Activated CD4-positive, alpha-beta T cell treated with anti-CD3 and anti-CD28 coated beads for 1 hour (primary cell): Measurements from ENCODE around the gene MYPOP.

Source experiments
- DNase-seq: peaks from one replicate; pipeline ENCODE4 v3.0.0-alpha.2; 2020

MYPOP gene

GRCh38 chr19:45862564-45863334 lies 39.7 kb downstream of the MYPOP start, which contains the start of gene SYMPK:
Gene SYMPK, minus strand, starts transcription at chr19:45863147. Its CDS starts 8,652 bp downstream, at chr19:45854495.
- peak; percentile 98 for DNase-seq

GRCh38 chr19:45862271-45862563 lies 40.2 kb downstream of the MYPOP start:
- no peak for DNase-seq

DNA sequence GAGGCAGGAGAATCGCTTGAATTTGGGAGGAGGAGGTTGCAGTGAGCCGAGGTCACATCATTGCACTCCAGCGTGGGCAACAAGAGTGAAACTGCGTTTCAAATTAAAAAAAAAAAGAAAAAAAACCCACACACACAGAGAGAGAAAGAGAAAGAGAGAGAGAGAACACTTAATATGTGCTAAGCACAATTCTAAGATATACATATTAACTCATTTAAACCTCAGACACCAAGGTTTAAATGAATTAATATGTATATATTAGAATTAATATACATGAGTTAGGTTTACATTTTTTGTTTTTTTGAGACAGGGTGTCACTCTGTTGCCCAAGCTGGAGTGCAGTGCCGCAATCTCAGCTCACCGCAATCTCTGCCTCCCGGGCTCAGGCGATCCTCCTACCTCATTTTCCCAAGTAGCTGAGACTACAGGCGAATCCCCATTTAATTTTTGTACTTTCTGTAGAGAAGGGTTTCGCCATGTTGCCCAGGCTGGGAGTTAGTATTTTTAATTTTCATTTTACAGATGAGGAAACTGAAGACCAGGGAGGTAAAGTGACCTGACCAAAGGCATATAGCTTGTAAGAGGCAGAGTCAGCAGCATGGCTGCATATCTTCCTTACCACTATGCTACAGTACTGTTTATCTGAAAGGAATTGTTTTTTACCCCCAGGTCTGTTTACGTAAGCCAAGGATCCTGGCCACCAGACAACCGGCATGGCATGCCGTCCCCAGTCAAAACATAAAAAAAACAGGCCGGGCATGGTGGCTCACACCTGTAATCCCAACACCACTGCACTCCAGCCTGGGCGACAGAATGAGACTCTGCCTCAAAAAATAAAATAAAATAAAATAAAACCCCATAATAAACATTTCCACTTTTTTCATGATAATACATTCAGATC lies 41.8 kb downstream of the MYPOP start:
- DNase-seq = no peak

GRCh38 chr19:45854167-45854778 lies 48.1 kb downstream of the MYPOP start:
- no peak for DNase-seq

DNA sequence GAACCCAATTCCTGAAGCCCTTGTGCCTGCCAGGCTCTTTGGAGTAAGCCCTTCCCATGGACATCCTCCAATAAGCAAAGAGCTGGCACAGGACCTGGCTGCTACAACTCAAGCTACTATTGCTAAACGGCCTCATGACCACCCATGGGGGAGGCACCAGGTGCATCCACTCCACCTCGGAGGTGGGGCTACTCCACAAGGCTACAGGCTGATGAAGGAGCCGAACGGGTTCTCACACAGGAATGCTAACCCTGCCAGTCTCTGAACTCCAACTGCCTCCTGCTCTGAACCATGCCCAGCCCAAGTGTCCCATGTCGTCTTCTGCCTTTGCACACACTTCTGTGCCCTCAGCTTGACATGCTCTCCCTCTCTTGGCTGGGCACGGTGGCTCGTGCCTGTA lies 49.4 kb downstream of the MYPOP start:
- DNase-seq = no peak

- DNase-seq = no peak
These were observed 50.2 kb downstream of the MYPOP start for GRCh38 chr19:45852145-45852750.

GRCh38 chr19:45848922-45849321 lies 53.5 kb downstream of the MYPOP start:
- DNase-seq = no peak

DNA sequence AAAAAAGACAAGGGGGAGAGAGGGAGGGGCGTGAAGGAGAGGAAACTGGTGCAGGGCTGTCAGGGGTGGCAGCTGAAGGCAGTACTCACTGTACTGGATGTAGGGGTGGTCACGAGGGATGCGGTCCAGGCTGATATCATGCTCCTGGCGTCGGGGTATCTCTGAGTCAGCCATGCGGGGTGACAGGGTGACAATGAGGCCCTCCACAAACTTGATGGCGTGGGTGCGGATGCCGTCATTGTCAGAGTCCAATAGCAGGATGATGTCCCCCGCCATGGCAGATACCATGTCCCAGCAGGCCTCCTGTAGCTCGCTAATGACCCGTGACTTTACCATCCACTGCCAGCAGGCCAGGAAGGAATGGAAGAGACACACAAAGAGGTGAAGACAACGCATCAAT lies 54.8 kb downstream of the MYPOP start:
- no peak for DNase-seq

DNA sequence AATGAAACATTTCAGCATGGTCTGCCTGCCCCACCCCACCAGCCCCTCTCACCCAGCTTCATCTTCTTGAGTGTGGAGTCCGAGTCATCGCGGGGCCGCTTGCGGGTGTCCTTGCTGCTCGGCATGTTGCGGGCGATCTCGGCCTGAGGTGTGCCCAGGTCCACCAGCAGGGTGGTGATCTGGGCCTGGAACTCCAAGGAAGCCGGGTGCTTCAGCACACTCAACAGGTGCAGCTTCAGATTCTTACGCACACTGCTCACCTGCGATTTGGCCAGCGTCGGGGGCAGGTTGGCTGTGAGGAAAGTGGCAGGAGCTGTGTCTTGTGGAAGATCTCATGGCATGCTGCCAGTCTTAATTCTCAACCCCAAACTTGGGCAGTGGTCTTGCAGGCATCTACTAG lies 60.2 kb downstream of the MYPOP start:
- DNase-seq = no peak
